ENCODE results near the gene CMIP. TPM values are rescaled to one million over a fixed set of nuclear protein-coding genes. Genes with fewer than 3 reads are reported as not detected.

The CMIP gene
- total and polyA plus RNA-seq, 10 of the 15 experiments (the other 5 are each of a cell fraction or from before 2014, with no cell fraction given), result 1.2 to 43.2 (median 4.4) TPM

DNA sequence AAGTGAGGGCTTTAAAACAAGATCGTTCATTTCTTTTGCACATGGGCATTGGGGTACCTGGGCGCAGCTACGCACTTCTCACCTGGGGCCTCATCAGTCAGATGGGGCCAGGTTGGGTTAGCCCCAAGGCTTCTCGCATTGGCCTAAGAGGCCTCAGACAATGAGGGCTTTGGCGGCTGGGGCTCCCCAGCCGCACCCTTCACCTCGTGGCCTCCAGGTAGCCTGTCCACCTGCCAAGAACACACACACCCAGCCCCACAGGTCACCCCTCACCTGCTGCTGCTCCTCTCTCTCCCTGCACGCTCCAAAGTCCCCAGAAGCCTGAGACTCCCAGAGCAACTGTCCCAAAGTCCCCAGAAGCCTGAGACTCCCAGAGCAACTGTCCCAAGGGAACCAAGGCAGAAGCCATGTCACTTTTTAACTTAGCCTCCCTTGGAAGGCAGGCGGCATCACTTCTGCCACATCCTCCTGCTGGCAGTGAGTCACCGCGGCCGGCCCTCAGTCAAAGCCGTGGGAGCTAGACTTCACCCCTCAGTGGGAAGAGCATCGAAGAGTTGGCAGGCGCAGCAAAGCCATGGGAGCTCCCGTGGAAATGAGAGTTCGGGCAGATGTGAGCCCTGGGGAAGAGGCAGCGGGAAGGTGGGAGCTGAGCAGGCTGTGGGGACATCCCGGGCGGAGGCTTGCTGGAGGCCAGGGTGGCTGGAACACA lies 255.6 kb downstream of the CMIP start:
- H3K4me2 ChIP-seq (ENCODE audit: control insufficient read depth, insufficient read depth), result no peak overlapping the region
- BruUV-seq (replicated peaks), result no TSS peak
- no peak overlapping the region for H3K4me3 ChIP-seq
- H2AFZ ChIP-seq (ENCODE audit: control insufficient read depth, low read depth, low read length), result no peak overlapping the region
- intact Hi-C loops (cut with micrococcal nuclease; ENCODE audit: unreplicated experiment) (no loop called here), in situ Hi-C loops (cut with MboI) (no loop called here)
- ATAC-seq (no peak), DNase-seq (ENCODE audit: low read depth, low spot score) (no peak), FAIRE-seq (no peak)
- H4K20me1 ChIP-seq (ENCODE audit: control insufficient read depth, insufficient read depth), result no peaks in the 10 kb centered on the region
- ChIA-PET CTCF (interaction anchor here (1.0 kb wide), 1 partner anchor 14 kb away, joined by 3 read pairs; no protein-coding TSS in a partner anchor), POLR2A (no interaction called here), RAD21 (ENCODE audit: unreplicated experiment) (no interaction called here), SMC1A (ENCODE audit: uncharacterized antibody, unreplicated experiment) (interaction anchor here (1.8 kb wide), 1 partner anchor 14 kb away, joined by 5 read pairs; no protein-coding TSS in a partner anchor)
- H3K9me3 ChIP-seq (replicated peaks; ENCODE audit: control insufficient read depth, insufficient read depth, low read length), result no peaks in the 10 kb centered on the region
- H3K9ac ChIP-seq (ENCODE audit: control insufficient read depth, insufficient read depth, low read length), result no peak overlapping the region
- 89% methylated on average over 20 of the region's 20 CpGs for WGBS (ENCODE audit: insufficient coverage, insufficient replicate concordance, low lambda C conversion rate, missing lambda C conversion rate)
- H3K4me1 ChIP-seq (ENCODE audit: control insufficient read depth, insufficient read depth, low read length), result no peaks in the 10 kb centered on the region
- no peaks in the 10 kb centered on the region for H3K79me2 ChIP-seq (ENCODE audit: control insufficient read depth, insufficient read depth, low read length)
- peaks cover 9 to 13% of the 10 kb centered on the region in 2 experiments; a peak in 3 of 4 replicates for H3K36me3 ChIP-seq (ENCODE audit: control insufficient read depth in 2 of 2, insufficient read depth in 2 of 2, low read length in 1 of 2)
- H3K27me3 ChIP-seq (replicated peaks in 1 of 2; ENCODE audit: control insufficient read depth in 2 of 2, insufficient read depth in 2 of 2, low read length in 1 of 2), result no peaks in the 10 kb centered on the region
- no peak overlapping the region for H3K27ac ChIP-seq (ENCODE audit: control insufficient read depth, insufficient read depth)
- no peak for TF ChIP-seq TARDBP (IDR thresholded peaks at IDR 0.05; ENCODE audit: borderline replicate concordance)

DNA sequence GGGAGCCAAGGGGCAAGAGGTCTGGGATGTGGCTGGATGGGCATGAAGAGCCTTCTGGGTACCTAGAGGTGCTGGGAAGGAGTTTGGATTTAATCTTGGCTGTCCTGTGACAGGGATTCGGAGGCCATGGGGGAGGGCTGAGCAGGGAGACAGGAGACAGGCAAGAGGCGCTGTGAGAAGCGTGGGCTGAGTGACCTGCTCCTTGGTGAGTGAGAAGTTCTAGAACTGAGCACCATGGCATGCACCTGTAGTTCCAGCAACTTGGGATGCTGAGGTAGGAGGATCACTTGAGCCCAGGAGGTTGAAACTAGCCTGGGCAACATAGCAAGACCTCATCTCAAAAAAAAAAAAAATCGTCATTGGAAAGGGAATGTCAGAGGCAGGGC lies 256.2 kb downstream of the CMIP start:
- DNase-seq (ENCODE audit: low read depth, low spot score), result no peak
- H3K27ac ChIP-seq (ENCODE audit: control insufficient read depth, insufficient read depth), result no peak overlapping the region
- ATAC-seq, result no peak
- no TSS peak for BruUV-seq (replicated peaks)
- TF ChIP-seq TARDBP (IDR thresholded peaks at IDR 0.05; ENCODE audit: borderline replicate concordance) (no peak), NR2C2 (IDR thresholded peaks at IDR 0.05; ENCODE audit: borderline replicate concordance, control insufficient read depth, insufficient read length, low read depth) (no peak), IRF5 (IDR thresholded peaks at IDR 0.05; ENCODE audit: borderline replicate concordance) (no peak), ZNF384 (IDR thresholded peaks at IDR 0.05; ENCODE audit: borderline replicate concordance, low read depth, low read length) (no peak), FOXK2 (IDR thresholded peaks at IDR 0.05) (no peak), ZNF274 (IDR thresholded peaks at IDR 0.05; ENCODE audit: insufficient read depth, insufficient read length) (no peak), SREBF1 (IDR thresholded peaks at IDR 0.05; ENCODE audit: low read length) (no peak), RUNX3 (IDR thresholded peaks at IDR 0.05; ENCODE audit: low read length) (no peak)
- TF ChIP-seq, protein P1, sequence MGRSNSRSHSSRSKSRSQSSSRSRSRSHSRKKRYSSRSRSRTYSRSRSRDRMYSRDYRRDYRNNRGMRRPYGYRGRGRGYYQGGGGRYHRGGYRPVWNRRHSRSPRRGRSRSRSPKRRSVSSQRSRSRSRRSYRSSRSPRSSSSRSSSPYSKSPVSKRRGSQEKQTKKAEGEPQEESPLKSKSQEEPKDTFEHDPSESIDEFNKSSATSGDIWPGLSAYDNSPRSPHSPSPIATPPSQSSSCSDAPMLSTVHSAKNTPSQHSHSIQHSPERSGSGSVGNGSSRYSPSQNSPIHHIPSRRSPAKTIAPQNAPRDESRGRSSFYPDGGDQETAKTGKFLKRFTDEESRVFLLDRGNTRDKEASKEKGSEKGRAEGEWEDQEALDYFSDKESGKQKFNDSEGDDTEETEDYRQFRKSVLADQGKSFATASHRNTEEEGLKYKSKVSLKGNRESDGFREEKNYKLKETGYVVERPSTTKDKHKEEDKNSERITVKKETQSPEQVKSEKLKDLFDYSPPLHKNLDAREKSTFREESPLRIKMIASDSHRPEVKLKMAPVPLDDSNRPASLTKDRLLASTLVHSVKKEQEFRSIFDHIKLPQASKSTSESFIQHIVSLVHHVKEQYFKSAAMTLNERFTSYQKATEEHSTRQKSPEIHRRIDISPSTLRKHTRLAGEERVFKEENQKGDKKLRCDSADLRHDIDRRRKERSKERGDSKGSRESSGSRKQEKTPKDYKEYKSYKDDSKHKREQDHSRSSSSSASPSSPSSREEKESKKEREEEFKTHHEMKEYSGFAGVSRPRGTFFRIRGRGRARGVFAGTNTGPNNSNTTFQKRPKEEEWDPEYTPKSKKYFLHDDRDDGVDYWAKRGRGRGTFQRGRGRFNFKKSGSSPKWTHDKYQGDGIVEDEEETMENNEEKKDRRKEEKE (IDR thresholded peaks at IDR 0.05), result no peak
- in situ Hi-C loops (cut with MboI) (no loop called here), intact Hi-C loops (cut with micrococcal nuclease; ENCODE audit: unreplicated experiment) (no loop called here)
- H3K4me2 ChIP-seq (ENCODE audit: control insufficient read depth, insufficient read depth), result no peak overlapping the region
- no peaks in the 10 kb centered on the region for H3K9me3 ChIP-seq (replicated peaks; ENCODE audit: control insufficient read depth, insufficient read depth, low read length)
- H3K36me3 ChIP-seq (ENCODE audit: control insufficient read depth in 2 of 2, insufficient read depth in 2 of 2, low read length in 1 of 2), result peaks cover 9 to 16% of the 10 kb centered on the region in 2 experiments; a peak in 3 of 4 replicates
- RAD21 ChIA-PET (ENCODE audit: unreplicated experiment), result no interaction called here
- H3K4me3 ChIP-seq, result no peak overlapping the region
- no peak for FAIRE-seq
- no peak overlapping the region for H2AFZ ChIP-seq (ENCODE audit: control insufficient read depth, low read depth, low read length)
- no peaks in the 10 kb centered on the region for H3K27me3 ChIP-seq (replicated peaks in 1 of 2; ENCODE audit: control insufficient read depth in 2 of 2, insufficient read depth in 2 of 2, low read length in 1 of 2)
- H3K9ac ChIP-seq (ENCODE audit: control insufficient read depth, insufficient read depth, low read length), result no peak overlapping the region
- H3K4me1 ChIP-seq (ENCODE audit: control insufficient read depth, insufficient read depth, low read length), result no peaks in the 10 kb centered on the region
- H3K79me2 ChIP-seq (ENCODE audit: control insufficient read depth, insufficient read depth, low read length), result no peaks in the 10 kb centered on the region
- CTCF ChIA-PET, result no interaction called here
- no peaks in the 10 kb centered on the region for H4K20me1 ChIP-seq (ENCODE audit: control insufficient read depth, insufficient read depth)
- POLR2A ChIA-PET, result no interaction called here
- 88% methylated on average over 4 of the region's 4 CpGs for WGBS (ENCODE audit: insufficient coverage, insufficient replicate concordance, low lambda C conversion rate, missing lambda C conversion rate)
- SMC1A ChIA-PET (ENCODE audit: uncharacterized antibody, unreplicated experiment), result no interaction called here

Measured in GM12878 (cell line).